Measurements from ENCODE around the gene MUC4.
"Not testable (repeated sequence)": the region's sequence is repeated elsewhere in the genome, so short reads cannot be mapped to it uniquely, and the experiment has no call there.

The MUC4 gene

DNA sequence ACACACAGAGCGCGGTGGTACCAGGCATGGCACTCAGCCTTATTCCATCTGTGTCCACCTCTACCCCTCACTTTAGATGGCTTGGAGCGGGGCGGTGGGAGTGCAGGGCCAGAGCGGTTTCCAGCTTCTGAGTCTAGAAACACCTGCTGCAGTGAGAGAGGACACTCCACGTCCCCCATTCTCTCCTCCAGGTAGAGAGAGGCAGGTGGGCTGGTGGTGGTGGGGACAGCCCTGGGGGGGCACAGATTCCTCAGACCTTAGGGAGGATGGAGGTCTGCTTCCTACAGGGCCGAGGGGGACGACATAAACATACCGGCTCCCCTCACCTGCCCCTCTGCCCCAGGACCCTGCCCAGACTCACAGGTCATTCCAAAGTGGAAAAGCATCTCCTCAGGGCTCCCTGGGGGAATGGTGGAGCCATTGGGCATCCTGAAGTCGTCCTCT is 50.6 kb downstream of the MUC4 start:
- no peak for DNase-seq (ENCODE audit: low read depth)

DNA sequence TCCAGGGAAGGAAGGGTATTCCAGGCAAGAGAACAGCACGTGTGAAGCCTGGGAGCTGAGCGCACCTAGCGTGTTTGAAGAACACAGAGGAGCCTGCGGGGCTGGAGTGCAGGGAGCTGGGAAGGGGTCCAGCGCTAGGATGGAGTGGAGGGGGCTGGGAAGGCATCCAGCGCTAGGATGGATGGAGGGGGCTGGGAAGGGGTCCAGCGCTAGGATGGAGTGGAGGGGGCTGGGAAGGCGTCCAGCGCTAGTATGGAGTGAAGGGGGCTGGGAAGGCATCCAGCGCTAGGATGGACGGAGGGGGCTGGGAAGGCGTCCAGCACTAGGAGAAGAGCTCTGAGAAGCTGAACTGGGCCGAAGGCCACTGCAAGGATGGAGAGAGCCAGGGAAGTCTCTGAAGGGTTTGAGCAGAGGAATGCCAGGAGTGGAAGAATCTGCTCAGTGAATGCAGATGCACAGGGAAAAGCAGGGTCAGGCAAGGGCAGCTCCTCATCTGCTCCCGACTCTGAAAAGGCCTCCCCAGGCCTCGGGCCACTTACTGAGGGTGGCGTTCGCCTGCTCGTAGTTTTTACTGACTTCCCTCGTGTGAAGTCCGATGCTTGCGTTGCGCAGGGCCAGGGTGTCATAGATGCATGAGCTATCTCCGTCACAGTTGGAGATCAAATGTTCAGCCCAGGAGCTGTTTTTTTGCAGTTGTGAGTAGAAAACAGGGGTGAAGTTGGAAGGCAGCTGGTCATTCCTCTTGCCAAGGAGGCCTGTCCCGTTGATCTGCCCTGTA is 51.2 kb downstream of the MUC4 start:
- DNase-seq (ENCODE audit: low read depth), result no peak

DNA sequence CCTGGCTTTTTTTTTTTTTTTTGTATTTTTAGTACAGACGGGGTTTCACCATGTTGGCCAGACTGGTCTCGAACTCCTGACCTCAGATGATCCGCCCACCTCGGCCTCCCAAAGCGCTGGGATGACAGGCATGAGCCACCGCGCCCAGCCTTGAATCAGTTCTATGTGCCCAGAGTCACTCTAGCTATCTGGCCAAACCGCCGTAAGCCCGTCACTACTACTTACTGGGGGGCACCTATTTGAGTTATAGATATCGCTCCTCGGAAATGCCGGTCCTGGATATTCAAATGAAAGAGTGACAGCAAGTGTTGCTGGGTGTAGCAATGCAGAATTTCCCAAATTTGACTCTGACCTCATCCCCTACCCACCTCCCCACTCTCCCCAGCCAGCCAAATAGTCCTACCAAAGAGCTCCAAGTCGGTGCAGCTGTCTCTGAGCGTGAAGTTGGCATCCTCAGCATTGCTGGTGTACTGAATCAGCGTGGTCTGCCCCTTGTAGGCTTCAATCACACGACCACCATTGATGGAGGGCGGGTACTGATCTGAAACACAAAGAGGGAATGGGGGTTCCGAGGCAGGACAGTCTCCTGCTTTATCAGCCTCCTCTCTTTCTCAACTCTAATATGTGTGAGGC is 52.9 kb downstream of the MUC4 start:
- no peak for DNase-seq (ENCODE audit: low read depth)

DNA sequence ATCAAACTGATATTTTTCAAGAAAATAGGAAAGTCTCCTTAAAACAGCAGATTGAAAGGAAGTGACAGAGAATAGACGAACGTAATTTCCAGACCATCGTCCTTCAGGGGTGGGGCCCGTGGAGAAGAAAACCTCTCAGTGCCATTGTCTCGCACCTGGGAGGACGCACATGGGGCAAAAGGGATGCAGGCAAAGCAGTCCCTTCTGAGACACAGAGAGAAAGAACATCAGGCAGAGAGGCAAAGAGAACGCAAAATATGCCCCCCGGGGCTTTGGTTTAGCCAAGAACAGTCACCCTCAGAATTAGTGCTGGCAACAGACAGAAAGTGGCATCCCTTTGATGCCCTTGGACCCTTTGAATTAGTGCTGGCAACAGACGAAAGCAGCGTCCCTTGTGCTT is 53.9 kb downstream of the MUC4 start:
- DNase-seq (ENCODE audit: low read depth), result no peak

DNA sequence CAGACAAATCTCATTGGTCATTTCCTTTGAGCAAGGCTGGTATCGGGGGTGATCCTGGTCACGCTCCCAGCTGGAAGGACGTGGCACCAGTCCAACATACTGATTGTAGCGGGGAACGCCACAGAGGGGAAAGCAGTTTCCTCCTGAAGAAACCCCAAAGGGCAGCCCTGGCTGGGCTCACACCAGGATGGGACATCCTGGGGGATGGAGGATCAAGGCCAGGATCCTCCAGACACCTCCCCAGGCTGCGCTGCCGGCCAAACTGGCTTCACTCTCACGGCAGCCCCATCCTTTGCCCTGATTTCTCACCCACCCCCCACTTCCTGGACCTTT is 54.3 kb downstream of the MUC4 start:
- DNase-seq (ENCODE audit: low read depth), result no peak

DNA sequence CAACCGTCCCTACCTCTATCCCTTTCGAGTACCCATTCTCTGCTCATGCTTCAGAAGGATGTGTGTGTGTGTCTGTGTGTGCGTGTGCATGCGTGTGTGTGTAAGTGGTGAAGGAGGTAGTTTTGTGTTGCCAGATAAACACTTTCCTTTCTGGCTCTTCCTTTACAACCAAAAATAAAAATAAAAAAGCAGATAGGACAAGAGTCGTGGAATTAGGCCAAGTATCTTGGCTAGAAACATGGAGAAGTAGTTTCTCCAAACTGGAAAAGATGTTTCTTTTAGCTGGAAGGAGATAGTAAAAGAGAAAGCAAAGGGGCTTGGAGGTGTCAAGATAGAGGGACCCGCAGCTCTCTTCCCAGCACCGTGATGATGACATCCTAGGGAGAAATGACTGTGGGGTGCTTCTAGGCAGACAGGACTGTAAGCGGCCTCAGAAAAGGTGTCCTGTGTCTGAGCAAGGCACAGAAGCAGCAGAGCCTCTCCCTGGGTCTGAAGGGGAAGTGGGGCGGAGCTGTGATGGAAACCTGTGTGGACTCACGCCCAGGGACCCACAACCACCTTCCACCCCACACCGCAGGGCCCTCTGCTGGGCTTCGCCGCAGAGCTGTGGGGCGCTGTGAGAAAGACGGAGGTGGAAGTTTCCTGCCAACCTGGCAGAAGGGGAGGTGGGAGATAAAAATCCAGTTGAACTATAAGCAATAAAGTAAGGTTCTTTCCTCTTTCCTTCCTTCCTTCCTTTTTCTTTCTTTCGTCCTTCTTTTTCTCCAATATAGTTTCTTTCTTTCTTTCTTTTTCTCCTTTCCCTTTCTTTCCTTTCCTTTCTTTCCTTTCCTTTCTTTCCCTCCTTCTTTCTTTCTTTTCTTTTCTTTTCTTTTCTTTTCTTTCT is 55.7 kb downstream of the MUC4 start:
- DNase-seq (ENCODE audit: low read depth), result peak; percentile 20

DNA sequence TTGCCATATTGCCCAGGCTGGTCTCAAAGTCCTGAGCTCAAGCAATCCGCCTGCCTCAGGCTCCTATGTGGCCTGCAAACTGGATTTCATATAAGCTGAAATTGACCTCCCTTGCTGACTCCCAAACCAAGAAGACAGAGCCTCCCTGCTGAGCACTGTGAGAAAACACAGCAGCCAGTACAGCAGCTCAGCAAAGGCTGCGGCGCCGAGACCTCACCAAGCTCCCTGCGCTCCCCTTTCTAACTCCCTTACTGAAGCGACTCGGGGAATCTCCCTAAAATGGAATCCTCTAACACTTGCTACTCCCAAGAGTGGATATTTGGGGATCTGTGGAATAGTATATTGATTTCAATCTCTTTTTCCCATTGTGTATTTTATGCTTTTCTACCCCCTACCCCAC is 56.3 kb downstream of the MUC4 start:
- DNase-seq (ENCODE audit: low read depth), result no peak

DNA sequence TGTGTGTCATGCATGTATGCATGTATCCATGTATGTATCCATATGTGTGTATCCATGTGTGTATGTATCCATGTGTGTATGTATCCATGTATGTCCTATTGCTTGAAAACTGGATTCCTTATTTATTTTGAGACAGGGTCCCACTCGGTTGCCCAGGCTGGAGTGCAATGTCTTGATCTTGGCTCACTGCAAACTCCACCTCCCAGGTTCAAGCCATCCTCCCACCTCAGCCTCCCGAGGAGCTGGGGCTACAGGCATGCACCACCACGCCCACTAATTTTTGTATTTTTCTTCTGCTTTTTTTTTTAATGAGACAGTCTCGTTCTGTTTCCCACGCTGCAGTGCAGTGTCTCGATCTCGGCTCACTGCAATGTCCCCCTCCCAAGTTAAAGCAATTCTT is 56.8 kb downstream of the MUC4 start:
- DNase-seq (ENCODE audit: low read depth), result no peak

DNA sequence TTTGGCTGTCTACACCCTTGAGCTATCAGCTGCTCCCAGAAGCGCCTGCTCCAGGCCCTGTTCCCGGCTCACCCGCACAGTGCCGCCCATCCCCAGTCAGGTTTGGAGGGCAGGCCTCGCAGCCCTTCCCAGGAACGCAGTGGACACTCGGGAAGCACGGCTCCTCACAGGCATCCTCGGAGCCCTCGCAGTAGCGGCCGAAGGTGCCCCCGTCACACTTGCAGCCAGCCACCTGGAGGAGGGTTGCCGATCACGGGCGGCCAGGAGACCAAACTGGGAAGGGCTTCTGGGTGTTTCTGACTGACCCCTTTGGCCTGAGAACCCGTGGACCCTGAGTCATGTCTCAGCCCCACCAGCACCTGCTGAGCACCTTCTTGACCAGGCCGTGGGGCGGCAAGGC is 57.6 kb downstream of the MUC4 start:
- no peak for DNase-seq (ENCODE audit: low read depth)

DNA sequence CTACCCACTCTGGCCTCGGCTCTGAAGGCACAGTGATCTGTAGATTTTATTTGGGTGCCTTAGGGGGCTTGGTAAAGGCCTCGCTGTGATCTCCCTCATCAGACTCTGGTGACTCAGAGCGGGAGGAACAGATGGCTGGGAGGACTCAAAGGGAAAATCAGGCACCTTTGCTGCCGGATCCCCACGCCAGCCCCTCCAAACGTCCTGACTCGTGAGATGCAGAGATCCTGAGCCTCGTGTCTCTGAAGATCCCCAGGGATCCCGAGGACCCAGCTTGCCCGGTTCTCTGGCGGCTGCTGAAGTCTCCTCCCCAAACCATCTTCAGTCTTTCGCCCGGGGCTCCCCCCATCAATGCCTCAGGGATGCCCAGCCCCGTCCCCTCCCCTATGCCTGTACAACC is 58.1 kb downstream of the MUC4 start:
- DNase-seq (ENCODE audit: low read depth), result no peak

DNA sequence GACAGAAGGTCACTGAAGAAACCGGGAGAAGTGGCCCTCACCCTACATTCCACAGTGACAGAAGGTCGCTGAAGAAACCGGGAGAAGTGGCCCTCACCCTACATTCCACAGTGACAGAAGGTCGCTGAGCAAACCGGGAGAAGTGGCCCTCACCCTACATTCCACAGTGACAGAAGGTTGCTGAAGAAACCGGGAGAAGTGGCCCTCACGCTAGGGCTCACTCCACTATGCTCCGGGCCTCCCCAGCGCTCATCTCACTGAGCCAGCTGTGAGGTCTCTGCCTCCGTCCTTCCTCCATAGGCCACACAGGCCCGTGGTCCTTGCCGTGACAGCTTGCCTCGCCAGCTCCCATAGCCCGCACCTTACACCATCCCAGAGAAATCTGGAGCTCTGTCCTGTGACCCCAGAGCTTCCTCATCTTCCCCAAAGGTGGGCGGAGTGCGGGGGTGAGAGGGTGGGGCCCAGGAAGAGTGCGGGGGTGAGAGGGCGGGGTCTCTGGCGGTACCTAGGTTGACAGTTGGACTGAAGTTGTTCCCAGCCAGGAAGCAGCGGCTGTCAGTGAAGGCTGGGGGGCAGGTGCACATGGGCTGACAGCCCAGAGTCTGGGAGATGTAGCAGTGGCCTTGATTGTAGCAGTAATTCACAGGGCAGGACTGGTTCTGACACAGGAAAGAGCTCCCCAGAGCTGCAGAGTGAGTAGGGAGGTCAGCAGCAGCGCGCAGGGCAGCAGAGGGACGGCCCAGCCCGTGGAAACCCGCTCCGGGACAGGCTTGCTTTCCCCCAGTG is 59.0 kb downstream of the MUC4 start:
- no peak for DNase-seq (ENCODE audit: low read depth)

DNA sequence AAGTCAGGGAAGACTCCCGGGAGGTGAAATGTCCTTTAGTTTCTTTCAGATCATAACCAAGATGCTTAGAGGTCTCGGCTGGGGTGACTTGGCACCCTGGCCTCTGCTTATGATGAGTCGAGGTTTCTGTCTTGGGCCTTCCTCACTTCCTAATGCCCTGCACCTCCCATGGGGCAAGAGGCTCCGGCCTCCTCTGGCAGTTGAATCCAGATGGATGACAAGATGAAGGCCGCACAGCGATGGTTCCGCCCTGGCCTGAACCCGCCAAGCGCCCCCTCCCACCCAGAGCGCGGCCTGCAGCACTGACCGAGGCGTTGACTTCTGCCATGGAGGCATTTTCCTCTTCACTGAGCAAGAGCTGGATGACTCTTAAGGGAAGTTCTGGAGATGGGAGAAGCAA is 59.7 kb downstream of the MUC4 start:
- no peak for DNase-seq (ENCODE audit: low read depth)

DNA sequence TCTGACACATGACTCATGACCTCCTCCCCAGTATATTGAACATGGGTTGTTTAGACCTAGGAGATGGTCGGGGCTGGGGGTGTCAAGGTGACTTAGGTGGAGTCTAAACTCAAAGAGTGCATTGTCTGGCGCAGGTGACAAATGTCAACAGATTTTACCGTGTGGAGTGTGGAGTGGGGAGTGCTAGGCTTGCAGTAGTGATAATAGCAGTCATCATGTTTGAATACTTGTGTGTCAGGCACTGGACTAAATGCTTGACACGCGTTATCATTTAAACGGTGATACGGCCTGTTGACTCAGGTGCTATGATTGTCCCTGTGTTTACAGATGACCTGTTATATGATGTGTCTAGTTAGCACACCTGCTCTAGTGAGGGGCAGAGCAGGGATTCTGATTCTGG is 60.2 kb downstream of the MUC4 start:
- no peak for DNase-seq (ENCODE audit: low read depth)

DNA sequence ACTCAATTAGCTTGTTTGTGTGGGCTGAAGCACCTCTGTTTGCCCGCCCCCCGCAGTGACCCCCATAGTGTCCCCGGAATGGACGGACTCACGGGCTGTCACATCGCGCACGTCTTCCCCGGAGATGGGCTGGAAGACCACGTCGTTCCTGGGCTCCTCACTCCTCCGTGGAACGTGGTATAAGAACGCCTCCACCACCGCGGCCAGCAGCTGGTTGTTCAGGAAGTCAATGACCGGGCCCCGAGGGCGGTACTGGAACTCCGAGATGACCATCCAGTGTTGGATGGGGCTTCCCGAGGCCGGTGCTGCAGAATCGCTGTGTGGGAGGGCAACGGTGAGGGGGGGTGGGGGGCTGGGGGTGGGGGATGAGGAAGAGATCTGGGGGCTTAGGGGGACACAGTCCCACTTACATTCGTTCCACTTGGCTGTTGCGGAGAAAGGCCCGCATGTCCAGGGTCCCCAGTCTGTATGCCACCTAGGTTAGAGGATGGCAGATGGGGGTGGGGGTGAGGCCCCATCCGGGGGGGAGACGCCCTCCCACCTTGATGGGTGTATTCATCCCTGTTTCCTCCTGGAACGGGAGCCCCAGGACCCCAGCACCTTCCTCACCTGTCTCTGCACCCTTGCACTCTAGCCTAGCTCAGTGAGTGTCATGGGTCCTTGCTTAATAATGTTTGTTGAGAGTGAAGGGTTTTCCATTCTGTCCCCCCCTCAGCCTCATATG is 60.8 kb downstream of the MUC4 start:
- DNase-seq (ENCODE audit: low read depth), result no peak

DNA sequence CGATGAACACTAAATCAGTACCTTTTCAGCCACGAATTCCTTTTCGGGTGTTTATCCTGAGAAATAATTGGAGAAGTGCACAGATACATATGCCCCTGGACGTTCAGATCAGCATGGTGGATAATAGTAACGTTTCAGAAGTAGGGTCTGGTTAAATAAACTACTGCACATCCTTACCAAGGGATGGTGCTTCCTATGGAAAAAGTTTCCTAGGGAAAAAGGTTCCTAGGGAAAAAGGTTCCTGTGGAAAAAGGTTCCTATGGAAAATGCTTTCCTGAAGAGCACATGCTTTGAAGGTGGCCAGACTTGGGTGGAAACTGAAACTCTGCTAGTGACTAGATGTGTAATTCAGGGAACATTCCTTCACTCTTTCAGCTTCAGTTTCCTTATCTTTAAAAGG is 62.6 kb downstream of the MUC4 start:
- not testable (repeated sequence) for DNase-seq (ENCODE audit: low read depth)

DNA sequence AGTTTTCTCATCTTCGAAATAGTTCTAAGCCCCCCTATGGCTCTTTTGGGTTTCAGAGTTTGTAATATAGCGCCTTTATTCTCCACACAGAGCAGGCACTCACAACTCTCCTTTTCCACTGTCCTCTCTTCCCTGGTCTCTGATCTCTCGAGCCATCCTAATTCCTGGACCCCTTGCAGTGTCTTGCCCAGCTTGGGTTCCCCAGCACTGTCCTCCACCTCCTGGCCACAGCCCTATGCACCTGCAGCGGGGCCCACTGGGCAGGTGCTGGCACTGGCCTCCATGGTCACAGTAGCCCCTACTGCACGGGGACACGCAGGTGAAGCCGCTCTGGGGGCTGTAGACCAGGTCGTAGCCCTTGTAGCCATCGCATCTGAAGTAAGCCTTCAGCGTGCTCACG is 63.1 kb downstream of the MUC4 start:
- no peak for DNase-seq (ENCODE audit: low read depth)

DNA sequence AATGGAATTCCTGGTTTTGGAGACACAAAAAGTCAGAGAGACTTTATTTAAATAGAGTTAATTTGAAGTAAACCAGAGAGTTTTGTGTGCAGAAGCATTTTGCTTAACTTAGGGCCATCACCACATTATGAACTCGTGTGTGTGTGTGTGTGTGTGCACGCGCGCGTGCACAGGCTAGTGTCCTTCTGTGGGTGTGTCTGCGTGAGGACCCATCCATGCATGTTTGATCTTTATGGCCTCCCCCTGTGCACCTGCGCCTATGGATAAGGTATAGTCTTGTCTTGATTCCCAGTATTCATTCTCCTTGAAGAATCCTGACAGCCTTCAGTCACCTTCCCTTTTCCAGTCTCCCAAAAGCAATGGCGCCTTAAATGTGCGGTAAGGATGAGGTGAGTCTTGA is 65.0 kb downstream of the MUC4 start:
- no peak for DNase-seq (ENCODE audit: low read depth)

DNA sequence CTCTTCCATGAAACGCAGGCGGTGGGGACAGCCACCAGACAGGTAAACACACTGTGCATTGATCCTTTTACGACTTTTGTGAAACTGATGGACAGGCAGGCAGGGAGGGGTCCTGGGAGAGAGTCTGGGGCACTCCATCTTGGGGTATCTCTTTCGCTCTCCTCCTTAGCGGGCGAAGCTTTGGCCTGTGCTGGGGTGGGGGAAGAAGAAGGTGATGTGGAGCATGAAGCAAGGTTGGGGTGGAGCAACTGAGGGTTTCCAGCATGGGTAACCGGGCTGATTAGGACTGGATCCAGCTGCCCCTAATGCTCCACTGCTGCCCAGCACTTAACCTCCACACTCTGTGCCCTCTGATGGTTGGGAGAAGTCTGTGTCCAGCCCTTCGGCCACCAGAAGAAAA is 65.4 kb downstream of the MUC4 start:
- no peak for DNase-seq (ENCODE audit: low read depth)

DNA sequence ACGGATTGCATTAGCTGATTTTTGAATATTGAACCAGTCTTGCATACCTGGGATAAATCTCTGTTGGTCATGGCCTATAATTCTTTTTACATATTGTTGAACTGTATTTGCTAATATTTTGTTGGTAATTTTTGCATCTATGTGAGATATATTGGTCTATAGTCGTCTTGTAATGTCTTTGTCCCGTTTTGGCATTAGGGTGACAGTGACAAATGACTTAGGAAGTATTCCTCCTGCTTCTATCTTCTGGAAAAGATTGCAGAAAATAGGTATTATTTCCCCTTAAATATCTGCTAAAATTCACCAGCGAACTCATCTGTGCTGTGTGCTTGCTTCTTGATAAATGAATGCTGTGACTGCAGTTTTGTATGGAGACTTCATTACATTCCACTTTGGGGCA is 67.3 kb downstream of the MUC4 start:
- no peak for DNase-seq (ENCODE audit: low read depth)

DNA sequence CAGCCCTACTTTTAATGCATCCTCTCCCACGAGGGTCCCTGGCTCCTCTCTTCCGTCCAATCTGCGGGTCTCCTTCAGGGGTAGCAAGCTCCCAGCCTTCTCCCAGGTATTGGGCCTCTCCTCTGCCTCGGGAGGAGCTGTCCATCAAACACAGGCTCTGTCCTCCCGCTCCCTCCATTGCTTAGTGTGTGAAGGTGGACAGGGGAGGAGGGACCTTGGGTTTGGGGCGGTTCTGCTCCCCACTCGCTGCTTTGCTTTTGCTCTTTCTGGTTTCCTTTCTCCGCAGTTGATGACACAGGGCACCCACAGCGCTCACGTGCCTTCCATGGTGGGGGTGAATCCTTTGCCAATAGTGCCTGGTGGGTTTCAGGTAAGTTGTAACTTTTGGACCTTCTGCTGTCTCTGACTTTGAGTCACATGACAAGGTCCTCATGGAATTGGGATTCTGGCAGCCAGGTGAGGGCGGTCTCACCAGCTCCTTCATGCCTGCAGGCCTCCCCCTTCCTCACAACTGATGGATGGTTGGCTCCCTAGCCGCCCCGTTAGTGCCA is 72.1 kb downstream of the MUC4 start:
- DNase-seq (ENCODE audit: low read depth), result no peak
